Heart left ventricle (tissue), 16 donors: Measurements from ENCODE around the gene ZDHHC1. TPM values are rescaled to one million over a fixed set of nuclear protein-coding genes. Genes with fewer than 3 reads are reported as not detected.
A peak's percentile ranks its signal among the peaks of the same experiment; 100 is the strongest.

Experiments
- ATAC-seq, 4 donors: fragments of 200-7000 bp; cut with Tn5 transposase; one replicate each; pipeline ENCODE4 v1.9.1; 2020 to 2022; ENCODE audit warnings: moderate library complexity in 4 of 4, mild to moderate bottlenecking in 3 of 4, moderate number of reproducible peaks in 1 of 4
- DNase-seq, 5 donors: peaks; one replicate each; pipeline ENCODE4 v3.0.0-alpha.2; 2020
- H3K27ac ChIP-seq, 12 donors: fragments of 200-600 bp; sonication (generic) in 4 of 12; one replicate each; pipeline versions ENCODE4 v1.5.0 to v1.8.0; 2016 to 2022; ENCODE audit warnings: mild to moderate bottlenecking in 2 of 12
- H3K27me3 ChIP-seq, 9 donors: fragments of 200-600 bp; sonication (generic) in 2 of 9; one replicate each; pipeline versions ENCODE4 v1.5.1 to v1.8.0; 2016 to 2022; ENCODE audit warnings: mild to moderate bottlenecking in 3 of 9
- H3K36me3 ChIP-seq, 9 donors: fragments of 200-600 bp; sonication (generic) in 2 of 9; one replicate each; pipeline versions ENCODE4 v1.5.0 to v1.8.0; 2018 to 2022; ENCODE audit warnings: mild to moderate bottlenecking in 2 of 9
- H3K4me1 ChIP-seq, 12 donors: fragments of 200-600 bp; sonication (generic) in 4 of 12; one replicate each; pipeline versions ENCODE4 v1.5.0 to v1.8.0; 2016 to 2022; ENCODE audit warnings: mild to moderate bottlenecking in 3 of 12
- H3K4me3 ChIP-seq, 12 donors: fragments of 200-600 bp; sonication (generic) in 4 of 12; one replicate each; pipeline versions ENCODE4 v1.5.0 to v1.8.0; 2017 to 2022; ENCODE audit warnings: mild to moderate bottlenecking in 9 of 12, moderate library complexity in 4 of 12
- H3K9me3 ChIP-seq, 12 donors: fragments of 200-600 bp; sonication (generic) in 4 of 12; one replicate each; pipeline versions ENCODE4 v1.5.0 to v1.8.0; 2016 to 2022; ENCODE audit warnings: mild to moderate bottlenecking in 1 of 12
- POLR2A ChIP-seq, 2 donors: fragments of 450-650 bp; IDR thresholded peaks; one replicate each; pipeline ENCODE4 v1.6.1; 2017; ENCODE audit warnings: antibody characterized with exemption in 2 of 2, mild to moderate bottlenecking in 2 of 2, moderate library complexity in 2 of 2
- WGBS, 4 donors: extraction: QIAGEN DNeasy Blood & Tissue Kit in 2 of 4; methylation state at CpG; one replicate each; pipeline versions ENCODE4 v1.1.5 to v1.1.7; 2013 to 2018; 5-methylcytosine and 5-hydroxymethylcytosine counted together
- intact Hi-C, 10 donors: fragments of 100-400 bp; cut with DNase I; formaldehyde crosslinking; loops; one replicate each; pipeline versions ENCODE4 v1.11.1 to v1.14.2; 2022
- long read RNA-seq, 3 donors: library from polyadenylated mRNA; unstranded; transcript quantifications; one replicate each; pipeline ENCODE4 v2.0.0, GENCODE V29; 2020 to 2021
- polyA plus RNA-seq, 2 donors: library from polyadenylated mRNA; stranded (reverse); fragments of 200-250 nt; gene quantifications; one replicate each; pipeline ENCODE4 v1.2.3, GENCODE V29; 2013
- total RNA-seq, 9 donors: library from RNA; depleted of rRNA in 2 of 9; stranded (reverse); fragments of >200 nt in 2 of 9; fragmentation: NEBNext Ultra II Directional in 3 of 9; extraction: Animal tissue kit (Norgen Biotek cat#: 25700) in 3 of 9; gene quantifications; one replicate each; pipeline versions ENCODE4 v1.1.0 to v1.2.4, GENCODE V29; 2016 to 2023
- TF ChIP-seq, protein P1 (sequence below), 12 donors: fragments of 200-600 bp; sonication (generic) in 4 of 12; IDR thresholded peaks; one replicate each; pipeline versions ENCODE4 v1.5.0 to v1.8.0; 2018 to 2022; ENCODE audit warnings: antibody characterized with exemption in 12 of 12, mild to moderate bottlenecking in 5 of 12
- donor health status: ischemic (EF 13 %, LVEDD 7.1; RV severe dilation, severe dysfunction).
- donor health status: healthy with polysubstance abuse.
- donor health status: DM: no; HTN: yes; CAD: no.
- donor health status: DM: no; HTN: no; CAD: no.
- donor health status: ischemic (EF 25% LVEDD 6.9; RV normal size, moderate dysfunction).
- donor health status: ischemic (EF 25% LVEDD 5.7; RV mildly dilated, moderate dysfunction).
- donor health status: healthy.
- donor health status: DM: yes; HTN: yes; CAD: no.
- donor health status: ischemic (EF 35%, LVEDD 5.7; RV mildly dilated, moderate dysfunction).
- donor health status: nonischemic (EF 11% LVEDD 7.7; RV severe dilation, severe dysfunction).
- donor health status: DM: yes; HTN: yes; CAD: no.
- donor health status: PGD.
- donor health status: ischemic (EF 29% LVEDD 5.4; RV normal size, mild dysfunction).
- donor health status: nonischemic (EF 23%, LVEDD 6.1; RV moderate dilation, normal function).

The ZDHHC1 gene, protein sequence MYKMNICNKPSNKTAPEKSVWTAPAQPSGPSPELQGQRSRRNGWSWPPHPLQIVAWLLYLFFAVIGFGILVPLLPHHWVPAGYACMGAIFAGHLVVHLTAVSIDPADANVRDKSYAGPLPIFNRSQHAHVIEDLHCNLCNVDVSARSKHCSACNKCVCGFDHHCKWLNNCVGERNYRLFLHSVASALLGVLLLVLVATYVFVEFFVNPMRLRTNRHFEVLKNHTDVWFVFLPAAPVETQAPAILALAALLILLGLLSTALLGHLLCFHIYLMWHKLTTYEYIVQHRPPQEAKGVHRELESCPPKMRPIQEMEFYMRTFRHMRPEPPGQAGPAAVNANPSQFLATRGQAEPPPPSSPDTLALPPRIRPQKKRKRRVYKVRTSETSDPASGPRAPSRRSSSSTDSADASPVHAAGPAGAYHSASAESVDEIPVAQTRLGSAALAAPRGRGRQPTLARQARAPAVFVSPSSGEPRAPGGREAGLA
- total RNA-seq, result 10 to 100 TPM in 1 of 9 donors, 1 to 10 TPM in 8; 3.5 to 11.6 (median 5.4) TPM
- polyA plus RNA-seq, result 1 to 10 TPM; 2.7 to 5.1 TPM
- long read RNA-seq, donor 1, partial matches to known transcripts, result 3 of 4 reads
- long read RNA-seq, donor 1, other reads (novel, unspliced or antisense), result 1 of 4 reads
- long read RNA-seq, donor 2, partial matches to known transcripts, result 1 of 3 reads
- long read RNA-seq, donor 2, other reads (novel, unspliced or antisense), result 2 of 3 reads
- long read RNA-seq, donor 3, partial matches to known transcripts, result 3 of 7 reads
- long read RNA-seq, donor 3, other reads (novel, unspliced or antisense), result 3 of 7 reads

DNA sequence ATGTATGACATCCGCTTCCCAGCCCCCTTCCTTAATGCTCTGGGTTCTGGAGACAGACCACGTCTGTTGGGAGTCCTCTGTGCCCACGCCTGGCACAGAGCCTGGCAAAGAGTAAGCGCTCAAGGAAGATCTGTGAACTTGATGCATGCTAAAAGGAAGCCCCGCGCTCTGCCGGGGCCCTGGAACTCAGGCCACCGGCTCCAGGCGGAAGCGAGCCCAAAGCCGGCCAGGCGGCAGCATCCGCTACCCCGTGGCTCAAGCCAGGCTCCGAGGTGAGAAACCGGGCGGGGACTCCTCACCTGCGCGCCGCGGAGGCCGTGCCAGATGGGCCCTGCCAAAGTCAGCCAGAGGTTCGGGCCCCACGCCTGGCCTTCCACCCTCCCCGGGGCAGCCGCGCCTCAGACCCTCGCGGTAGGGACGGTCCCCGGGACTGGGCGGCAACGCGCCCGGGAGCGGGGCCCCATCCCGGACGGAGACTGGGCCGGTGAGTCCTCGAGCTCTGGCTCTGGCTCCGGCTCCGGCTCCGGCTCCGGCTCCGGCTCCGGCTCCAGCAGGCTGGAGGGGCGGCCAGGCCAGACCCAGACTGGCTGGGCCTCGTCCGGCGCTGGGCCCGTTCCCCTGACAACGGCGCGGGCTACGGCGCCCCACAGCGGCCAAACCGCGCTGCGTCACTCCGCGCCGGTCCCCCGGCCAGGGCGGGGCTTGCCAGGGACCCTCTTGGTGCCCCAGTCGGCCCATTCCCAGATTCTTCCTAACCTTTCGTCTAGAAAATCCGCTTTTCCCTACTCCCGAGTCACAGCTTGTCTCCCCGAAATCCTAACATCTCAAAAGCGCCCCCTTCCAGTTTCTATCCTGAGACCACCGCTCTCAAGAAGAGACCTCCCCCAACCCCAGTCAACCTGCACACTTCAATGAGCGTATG, at the start of gene ZDHHC1:
Gene ZDHHC1 (minus strand): TSS at position 606 of the 922 bp plus-strand sequence. CDS start 8,702 bp downstream, outside the sequence.
- peak; percentile 72 to 88 (median 84) for DNase-seq

DNA sequence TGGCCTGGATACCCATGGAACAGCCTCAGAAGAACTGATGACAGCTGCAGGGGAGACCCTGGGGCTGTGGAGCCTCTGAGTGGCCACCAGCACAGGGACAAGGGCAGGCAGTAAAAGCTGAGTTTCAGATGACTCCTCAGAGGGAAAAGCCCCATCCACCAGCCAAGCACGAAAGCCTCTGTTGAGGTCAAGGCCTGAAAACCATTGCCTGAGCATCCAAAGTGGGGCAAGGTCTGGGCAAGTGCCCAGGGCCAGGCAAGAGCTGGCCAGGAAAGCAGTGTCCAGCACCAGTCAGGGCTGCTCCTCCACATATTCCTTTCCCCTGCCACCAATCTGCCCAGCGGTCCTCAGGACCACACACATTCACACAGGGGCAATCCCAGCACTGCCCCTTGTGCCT, 48.3 kb upstream of the ZDHHC1 start:
- intact Hi-C loops, result loop anchor here in 7 of 10 donors (2.0 to 10.0 kb wide), 3 partner anchors 36 to 92 kb away; no protein-coding TSS in a partner anchor
- 64 to 100% (median 96%) methylated on average over 1 to 2 of the region's 2 CpGs for WGBS, 4 donors
- no peak for DNase-seq
- Histone ChIP-seq H3K9me3 (no peaks in the 10 kb centered on the region), H3K4me1 (peaks cover 6 to 94% (median 69%) of the 10 kb centered on the region in 12 donors), H3K4me3 (no peak overlapping the region), H3K36me3 (peaks cover 0 to 9% (median 0%) of the 10 kb centered on the region in 9 donors), H3K27ac (no peak overlapping the region), H3K27me3 (no peaks in the 10 kb centered on the region)
- no peak for ATAC-seq
- TF ChIP-seq, protein P1, sequence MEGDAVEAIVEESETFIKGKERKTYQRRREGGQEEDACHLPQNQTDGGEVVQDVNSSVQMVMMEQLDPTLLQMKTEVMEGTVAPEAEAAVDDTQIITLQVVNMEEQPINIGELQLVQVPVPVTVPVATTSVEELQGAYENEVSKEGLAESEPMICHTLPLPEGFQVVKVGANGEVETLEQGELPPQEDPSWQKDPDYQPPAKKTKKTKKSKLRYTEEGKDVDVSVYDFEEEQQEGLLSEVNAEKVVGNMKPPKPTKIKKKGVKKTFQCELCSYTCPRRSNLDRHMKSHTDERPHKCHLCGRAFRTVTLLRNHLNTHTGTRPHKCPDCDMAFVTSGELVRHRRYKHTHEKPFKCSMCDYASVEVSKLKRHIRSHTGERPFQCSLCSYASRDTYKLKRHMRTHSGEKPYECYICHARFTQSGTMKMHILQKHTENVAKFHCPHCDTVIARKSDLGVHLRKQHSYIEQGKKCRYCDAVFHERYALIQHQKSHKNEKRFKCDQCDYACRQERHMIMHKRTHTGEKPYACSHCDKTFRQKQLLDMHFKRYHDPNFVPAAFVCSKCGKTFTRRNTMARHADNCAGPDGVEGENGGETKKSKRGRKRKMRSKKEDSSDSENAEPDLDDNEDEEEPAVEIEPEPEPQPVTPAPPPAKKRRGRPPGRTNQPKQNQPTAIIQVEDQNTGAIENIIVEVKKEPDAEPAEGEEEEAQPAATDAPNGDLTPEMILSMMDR (IDR thresholded peaks at IDR 0.05), result no peak
- no peak for TF ChIP-seq POLR2A (IDR thresholded peaks at IDR 0.05)

More for the DNA sequence above, at the start of gene ZDHHC1:
- peaks cover 0 to 28% (median 12%) of the 10 kb centered on the region in 12 donors for H3K4me1 ChIP-seq
- H3K27me3 ChIP-seq, result no peaks in the 10 kb centered on the region
- WGBS, 4 donors, result 1 to 2% (median 1%) methylated on average over 37 to 73 of the region's 73 CpGs
- H3K36me3 ChIP-seq, result no peaks in the 10 kb centered on the region
- H3K9me3 ChIP-seq, result no peaks in the 10 kb centered on the region
- ATAC-seq, result peak; percentile 79 to 98 (median 96)
- peak within 1 kb of the TSS; percentile 44 to 96 (median 86) for H3K4me3 ChIP-seq
- H3K27ac ChIP-seq, result peak within 1 kb of the TSS; percentile 35 to 92 (median 82)
- TF ChIP-seq, protein P1 (IDR thresholded peaks at IDR 0.05), result peak; percentile 30 to 71 (median 56)
- peak in 1 of 2 donors; percentile 68 for TF ChIP-seq POLR2A (IDR thresholded peaks at IDR 0.05)
- intact Hi-C loops, result loop anchor here in 2 of 10 donors (1.0 to 5.0 kb wide), 3 partner anchors 44 to 154 kb away; no protein-coding TSS in a partner anchor

DNA sequence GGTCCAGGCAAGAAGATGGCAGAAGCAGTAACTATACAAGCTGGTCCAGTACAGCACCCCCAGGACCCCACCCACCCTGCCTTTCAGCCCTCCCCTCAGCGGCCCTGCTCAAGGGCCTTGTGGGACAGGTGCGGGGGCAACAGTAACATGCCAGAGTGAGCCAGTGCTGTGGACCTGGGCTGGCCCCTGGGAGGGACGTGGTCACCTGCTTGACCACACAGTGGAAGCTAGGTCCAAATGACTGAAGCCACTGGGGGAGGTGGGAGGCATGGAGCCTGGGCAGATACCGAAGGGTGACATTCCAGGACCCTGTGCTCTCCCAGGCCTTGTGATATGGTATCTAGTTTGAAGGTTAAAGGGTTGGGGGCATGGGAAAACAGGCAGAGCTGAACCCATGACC, 47.4 kb upstream of the ZDHHC1 start:
- 81 to 88% (median 86%) methylated on average over 4 of the region's 4 CpGs for WGBS, 4 donors
- no peaks in the 10 kb centered on the region for H3K9me3 ChIP-seq
- DNase-seq (no peak), ATAC-seq (no peak)
- intact Hi-C loops, result loop anchor here in 7 of 10 donors (2.0 to 10.0 kb wide), 3 partner anchors 35 to 91 kb away; no protein-coding TSS in a partner anchor
- H3K36me3 ChIP-seq, result peaks cover 0 to 9% (median 0%) of the 10 kb centered on the region in 9 donors
- no peak overlapping the region for H3K4me3 ChIP-seq
- H3K27me3 ChIP-seq, result no peaks in the 10 kb centered on the region
- H3K4me1 ChIP-seq, result peaks cover 13 to 94% (median 71%) of the 10 kb centered on the region in 12 donors
- H3K27ac ChIP-seq, result no peak overlapping the region
- no peak for TF ChIP-seq POLR2A (IDR thresholded peaks at IDR 0.05)
- TF ChIP-seq, protein P1 (IDR thresholded peaks at IDR 0.05), result no peak
